ENCODE data around the gene PACRG. TPM values are rescaled to one million over a fixed set of nuclear protein-coding genes. Genes with fewer than 3 reads are reported as not detected.

Gene PACRG
- total RNA-seq, 2 donors from 2014 or later, result 0.70 to 1.3 TPM

DNA sequence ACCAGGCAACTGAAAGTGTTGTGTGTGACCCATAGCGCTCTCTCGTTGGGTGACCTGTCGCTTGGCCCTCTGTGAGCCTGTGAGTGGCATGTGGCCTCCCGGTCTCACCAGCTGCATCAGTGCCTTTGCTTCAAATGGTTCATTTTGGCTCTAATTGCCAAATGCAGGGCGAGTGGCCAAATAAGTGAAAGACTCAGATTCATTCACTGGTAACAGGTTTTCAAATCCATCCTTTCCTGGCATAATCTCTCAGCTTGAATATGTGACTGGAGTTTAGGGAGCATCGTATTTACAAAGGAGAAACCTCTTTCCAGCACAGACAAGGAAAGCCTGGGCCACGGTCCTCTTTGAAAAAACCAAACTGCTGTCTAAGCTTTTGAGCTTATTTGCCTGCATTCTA lies 365.1 kb downstream of the PACRG start:
- intact Hi-C loops (cut with DNase I, micrococcal nuclease), result no loop called here
- DNase-seq, result no peak
- no peak for ATAC-seq

DNA sequence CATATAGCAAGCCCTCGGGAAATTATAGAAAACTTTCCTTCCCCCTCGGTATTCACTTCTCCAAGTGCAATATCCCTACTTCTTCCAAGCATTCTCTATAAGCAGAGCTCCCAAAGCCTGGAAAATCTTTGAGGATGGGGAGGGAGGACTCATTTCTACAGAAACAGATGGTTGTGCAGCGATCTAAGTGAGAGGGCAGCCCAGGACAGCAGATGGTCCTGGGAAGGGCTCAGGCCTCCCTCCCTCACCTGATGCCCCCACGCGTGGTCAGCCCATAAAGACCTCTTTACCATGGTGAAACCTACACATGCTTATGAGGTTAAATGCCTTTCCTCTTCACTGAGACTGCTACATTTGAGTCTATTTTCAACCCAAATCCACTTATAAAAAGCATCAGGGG lies 367.1 kb downstream of the PACRG start:
- ATAC-seq, result no peak
- no peak for DNase-seq
- intact Hi-C loops (cut with DNase I, micrococcal nuclease), result no loop called here

DNA sequence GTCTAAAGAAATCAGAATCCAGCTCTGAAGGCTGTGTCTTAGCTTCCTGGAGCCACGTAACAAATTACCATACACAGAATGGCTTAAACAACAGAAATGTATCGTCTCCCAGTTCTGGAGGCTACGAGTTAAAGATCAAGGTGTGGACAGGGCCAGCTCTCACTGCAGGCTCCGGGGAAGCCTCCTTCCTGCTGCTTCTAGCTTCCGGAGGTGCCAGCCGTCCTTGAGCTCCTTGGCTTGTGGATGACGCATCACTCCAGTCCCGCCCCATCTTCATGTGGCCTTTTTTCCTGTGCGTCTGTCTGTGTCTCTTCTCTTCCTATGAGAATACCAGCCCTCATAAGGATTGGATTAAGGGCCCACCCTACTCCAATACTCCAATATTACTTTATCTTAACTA lies 367.6 kb downstream of the PACRG start:
- ATAC-seq, result no peak
- intact Hi-C loops (cut with DNase I, micrococcal nuclease), result no loop called here

DNA sequence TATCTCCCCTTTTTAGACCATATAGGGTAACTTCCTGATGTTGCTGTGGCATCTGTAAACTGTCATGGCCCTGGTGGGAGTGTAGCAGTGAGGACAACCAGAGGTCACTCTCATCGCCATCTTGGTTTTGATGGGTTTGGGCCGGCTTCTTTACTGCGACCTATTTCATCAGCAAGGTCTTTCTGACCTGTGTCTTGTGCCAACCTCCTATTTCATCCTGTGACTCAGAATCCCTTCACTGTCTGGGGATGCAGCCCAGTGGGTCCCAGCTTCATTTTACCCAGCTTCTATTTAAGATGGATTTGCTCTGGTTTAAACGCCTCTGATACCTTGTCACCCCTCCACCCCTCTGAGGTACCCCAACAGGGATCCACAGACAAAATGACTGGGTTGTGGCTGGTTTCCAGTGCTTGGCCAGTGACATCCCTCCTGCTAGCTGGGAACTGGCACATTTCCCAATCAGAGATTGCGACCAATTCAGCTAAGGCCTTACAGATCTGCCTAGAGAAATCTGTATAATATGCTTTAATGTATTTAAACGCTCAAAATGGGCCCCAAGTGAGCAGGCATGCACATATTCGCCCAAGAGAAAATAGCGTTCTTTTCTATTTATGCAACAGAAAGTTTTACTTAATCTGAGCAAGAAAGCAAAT lies 371.2 kb downstream of the PACRG start:
- intact Hi-C loops (cut with DNase I, micrococcal nuclease), result no loop called here
- DNase-seq (no peak), ATAC-seq (no peak)

More for the DNA sequence above, 367.6 kb downstream of the PACRG start:
- no peak for DNase-seq

DNA sequence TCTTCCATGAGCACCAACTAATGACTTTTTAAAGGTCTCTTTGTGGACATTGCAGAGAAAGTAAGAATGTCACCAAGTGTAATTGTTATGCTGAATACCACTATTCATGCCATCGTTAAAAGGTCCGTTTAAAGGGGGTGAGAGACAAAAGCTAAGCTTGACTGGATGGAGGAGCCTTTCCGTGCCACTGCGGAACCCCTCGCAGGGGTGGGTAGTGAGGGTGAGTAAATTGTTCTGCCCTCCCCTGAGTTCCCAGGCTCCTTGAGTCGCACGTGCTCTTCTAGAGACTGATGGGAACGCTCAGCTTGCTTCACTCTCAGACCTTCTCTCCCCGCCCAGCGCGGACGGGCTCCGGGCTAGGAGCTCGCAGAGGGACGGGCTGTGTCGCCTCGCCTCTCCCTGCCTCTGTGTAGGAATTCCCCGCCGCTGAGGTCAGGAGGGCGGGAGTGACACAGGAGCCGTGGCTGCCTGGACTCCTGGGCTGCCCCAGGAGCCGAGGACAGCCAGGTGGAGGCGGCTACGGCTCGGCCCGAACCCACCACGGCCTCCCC lies 371.9 kb downstream of the PACRG start:
- no peak for ATAC-seq
- DNase-seq, result no peak
- intact Hi-C loops (cut with DNase I, micrococcal nuclease), result no loop called here

DNA sequence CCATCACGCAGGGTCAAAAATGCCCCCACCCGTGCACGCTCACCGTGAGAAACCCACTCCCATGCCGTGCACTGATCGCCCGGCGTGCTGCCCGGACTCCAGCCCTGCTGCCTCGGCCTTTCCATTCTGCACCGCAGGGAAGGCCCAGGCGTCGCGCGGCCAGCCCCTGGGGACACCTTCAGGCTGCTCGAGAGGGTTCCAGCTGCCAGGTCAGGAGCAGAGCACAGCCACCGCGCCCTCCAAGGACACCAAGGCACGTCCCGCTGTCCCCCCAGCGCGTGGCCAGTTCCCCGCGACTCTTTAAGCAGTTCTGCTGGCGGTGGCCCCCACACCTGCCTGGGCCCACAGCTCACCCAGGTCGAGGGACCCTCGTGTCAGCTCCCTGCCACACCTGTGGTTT lies 372.5 kb downstream of the PACRG start:
- DNase-seq, result no peak

DNA sequence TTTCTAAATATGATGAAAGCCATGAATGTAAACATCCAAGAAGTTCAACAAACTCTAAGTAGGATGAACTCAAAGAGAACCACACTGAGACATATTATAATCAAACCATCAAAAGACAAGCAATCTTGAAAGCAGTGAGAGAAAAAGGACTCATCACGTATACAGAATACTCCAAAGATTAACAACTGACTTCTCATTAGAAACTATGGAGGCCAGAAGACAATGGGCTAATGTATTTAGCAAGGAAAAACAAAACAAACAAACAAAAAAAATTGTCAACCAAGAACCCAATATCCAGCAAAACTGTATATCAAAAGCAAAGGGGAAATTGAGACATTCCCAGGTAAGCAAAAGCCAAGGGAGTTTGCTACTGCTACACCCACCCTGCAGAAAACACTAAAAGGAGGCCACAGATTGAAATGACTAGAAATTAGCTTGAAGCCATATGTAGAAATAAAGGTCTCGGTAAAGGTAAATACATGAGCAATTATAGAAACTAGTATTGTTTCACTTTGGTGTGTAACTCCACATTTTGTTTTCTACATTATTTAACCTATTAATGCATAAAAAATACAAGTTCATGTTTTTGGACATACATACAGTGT lies 385.7 kb downstream of the PACRG start:
- DNase-seq (no peak), ATAC-seq (no peak)
- intact Hi-C loops (cut with DNase I, micrococcal nuclease), result no loop called here

More for the DNA sequence above, 372.5 kb downstream of the PACRG start:
- ATAC-seq, result no peak
- intact Hi-C loops (cut with DNase I, micrococcal nuclease), result no loop called here

DNA sequence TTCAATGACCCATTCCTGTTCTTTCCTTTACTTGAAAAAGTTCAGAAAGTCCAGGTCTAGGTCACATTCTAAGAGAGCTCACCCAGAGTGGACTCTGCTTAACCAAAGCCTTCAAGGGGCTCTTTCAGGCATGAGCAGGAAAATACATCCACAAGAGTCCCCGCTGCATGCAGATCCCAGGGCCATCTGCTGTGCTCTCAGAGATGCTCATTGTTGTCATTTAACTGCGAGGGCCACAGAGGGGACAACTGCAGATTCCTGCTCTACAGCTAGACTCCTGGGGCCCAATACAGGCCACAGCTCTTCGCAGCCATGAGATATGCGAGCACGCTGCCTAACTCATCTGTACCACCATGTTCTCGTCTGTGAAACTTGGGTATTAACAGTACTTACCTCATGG lies 391.2 kb downstream of the PACRG start:
- intact Hi-C loops (cut with DNase I, micrococcal nuclease), result no loop called here
- ATAC-seq (no peak), DNase-seq (no peak)

DNA sequence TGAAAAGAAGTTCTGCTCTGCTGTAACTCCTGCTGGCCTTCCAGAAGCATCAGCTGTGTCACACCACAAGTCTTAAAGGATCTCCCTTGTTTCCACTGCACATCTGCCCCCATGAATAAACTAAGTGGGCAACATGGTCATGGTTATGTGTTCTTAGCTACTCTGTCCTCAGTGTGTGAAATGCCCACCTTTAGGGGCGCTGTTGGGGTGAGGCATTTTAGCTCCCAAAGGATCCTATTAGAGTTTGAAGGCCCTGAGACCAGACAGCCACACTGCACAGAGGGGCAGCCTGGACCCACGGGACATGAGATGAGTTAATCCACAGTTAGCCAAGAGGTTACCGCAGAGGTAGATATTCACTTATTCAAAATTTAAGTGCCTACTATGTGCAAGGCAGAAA lies 392.4 kb downstream of the PACRG start:
- DNase-seq (no peak), ATAC-seq (no peak)
- intact Hi-C loops (cut with DNase I, micrococcal nuclease), result no loop called here

DNA sequence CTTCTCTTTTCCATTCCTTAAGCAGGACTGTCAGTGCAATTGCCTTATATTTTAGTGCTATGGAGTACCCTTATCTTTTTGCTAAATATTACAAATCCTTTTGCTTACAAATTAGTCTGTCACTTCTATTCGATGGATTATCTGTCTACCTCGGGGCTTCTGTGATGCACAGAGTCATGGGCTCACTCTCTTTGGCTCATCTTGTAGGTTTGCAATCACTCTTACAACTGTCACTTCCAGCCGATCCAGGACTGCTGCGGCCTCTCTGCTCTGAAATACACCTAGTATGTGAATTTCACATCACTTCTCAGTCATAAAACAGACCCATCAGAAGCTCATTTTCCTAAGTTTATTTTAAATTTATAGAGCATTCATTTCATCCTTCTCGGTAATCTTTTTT lies 393.5 kb downstream of the PACRG start:
- intact Hi-C loops (cut with DNase I, micrococcal nuclease), result no loop called here
- ATAC-seq (no peak), DNase-seq (no peak)

DNA sequence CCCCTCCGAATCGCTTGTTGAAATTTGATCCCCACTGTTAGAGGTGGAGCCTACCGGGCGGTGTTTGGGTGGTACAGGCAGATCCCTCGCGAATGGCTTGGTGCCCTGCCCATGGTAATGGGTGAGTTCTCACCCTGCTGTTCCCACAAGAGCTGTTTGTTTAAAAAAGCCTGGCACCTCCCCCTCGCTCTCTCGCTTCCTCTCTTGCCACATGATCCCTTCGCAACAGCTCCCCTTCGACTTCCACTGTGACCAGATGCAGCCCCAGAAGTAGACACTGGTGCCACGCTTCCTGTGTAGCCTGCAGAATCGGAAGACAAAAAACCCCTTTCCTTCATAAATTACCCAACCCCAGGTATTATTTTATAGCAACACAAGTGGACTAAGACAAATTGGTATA lies 394.6 kb downstream of the PACRG start:
- intact Hi-C loops (cut with DNase I, micrococcal nuclease), result no loop called here
- DNase-seq (no peak), ATAC-seq (no peak)

DNA sequence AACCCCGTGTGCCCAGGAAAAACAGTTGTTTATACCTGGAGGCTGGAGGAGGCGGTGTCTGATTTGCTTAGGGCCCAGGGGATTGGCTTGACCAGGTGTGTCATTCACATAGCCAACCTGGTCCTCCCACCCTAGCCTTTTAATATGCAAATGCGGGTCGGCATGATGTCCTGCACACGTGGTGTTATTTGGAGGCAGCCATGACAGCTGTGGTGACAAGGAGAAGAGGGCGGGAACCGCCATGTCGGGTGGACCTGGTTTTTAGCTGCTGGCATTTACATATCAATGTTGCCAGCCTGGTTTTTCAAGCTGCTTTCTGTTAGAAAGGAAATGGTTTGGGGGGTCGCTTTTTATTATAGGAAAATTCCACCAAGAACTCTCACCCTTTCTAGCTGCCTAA lies 395.3 kb downstream of the PACRG start:
- intact Hi-C loops (cut with DNase I, micrococcal nuclease), result no loop called here
- ATAC-seq (no peak), DNase-seq (no peak)

DNA sequence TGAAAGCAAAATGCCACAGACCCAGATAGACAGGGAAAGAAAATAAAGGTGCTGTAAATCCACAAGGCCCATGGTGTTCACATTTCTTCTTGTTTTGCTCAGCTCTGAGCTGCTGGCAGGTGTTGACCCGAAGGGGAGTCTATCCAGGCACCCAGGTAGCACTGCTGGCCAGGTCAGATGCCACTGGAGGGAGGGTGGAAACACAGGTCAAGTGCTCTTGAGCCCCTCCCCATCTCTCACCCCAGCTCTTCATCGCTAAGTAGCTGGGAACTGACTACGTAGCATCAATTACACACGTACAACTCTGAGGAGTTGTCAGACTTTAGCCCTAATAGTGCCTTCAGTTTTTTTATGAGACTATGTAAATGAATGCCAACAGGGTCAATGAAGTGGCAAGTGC lies 399.0 kb downstream of the PACRG start:
- DNase-seq, result no peak
- intact Hi-C loops (cut with DNase I, micrococcal nuclease), result no loop called here
- ATAC-seq, result no peak

DNA sequence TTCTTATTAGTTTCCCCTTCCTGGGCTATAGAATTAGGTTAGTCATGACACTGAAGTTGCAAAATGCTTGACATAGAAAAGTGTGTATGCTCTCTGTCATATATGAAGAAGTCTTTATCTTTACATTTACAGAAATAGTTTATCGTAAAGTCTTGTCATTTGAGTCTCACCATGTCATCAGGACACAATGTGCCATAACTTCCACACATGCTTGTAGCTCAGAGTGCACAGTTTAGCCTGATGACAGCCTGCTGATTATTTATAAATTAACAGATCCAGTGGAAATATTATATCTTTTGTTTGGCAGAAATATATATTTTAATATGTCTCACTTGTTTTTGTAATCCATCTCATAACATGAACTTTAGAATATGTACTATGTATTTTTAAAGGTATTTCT lies 399.8 kb downstream of the PACRG start:
- intact Hi-C loops (cut with DNase I, micrococcal nuclease), result no loop called here
- no peak for ATAC-seq
- no peak for DNase-seq

DNA sequence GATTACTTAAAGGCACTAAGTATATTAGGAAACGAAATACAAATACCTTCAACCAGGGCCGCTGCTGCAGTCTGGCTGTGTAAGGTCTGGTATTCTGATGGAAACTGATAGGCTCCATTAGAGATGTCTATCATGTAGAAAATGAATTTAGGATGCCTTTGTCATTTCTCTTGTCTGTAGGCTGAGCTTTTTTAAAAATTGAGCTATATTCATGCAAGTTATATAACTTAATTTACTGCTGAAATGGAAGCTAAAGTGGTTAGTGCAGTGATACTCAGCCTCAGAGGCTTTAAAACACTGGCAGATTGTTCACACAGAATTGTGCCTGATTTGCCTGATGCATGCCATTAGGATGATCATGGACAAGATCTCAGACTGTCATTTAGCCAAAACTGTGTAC lies 400.6 kb downstream of the PACRG start:
- ATAC-seq (no peak), DNase-seq (no peak)
- intact Hi-C loops (cut with DNase I, micrococcal nuclease), result no loop called here

DNA sequence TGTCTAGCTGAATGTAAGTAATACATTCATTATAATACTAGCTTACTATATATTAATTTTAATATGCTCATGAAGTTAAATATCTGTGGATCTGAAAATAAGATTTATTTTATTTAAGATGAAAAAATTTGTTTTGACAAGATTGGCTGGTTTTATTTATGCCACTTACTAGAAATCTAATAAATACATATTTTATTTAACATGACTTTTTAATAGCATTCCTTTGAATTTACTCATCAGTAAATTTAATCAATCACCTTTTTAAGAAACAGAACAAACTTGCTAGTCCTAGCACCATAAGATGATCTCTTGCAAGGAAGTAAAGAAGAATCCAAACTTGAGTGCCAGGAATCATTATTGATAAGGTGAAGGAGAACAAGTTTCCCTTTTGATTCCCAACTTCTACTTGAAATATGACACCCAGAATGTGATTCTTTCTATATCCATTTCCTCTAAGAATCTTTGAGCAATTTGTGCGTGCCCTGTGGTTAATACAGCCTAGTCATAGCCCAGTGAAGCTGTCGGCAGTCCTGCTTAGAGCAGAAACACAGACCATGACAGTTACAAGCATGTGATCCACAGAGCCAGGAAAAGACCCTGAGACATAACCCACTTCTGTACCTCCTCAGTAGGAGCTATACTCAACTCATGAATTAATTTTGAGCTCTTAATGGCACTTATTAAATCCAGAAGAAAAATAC lies 404.4 kb downstream of the PACRG start:
- intact Hi-C loops (cut with DNase I, micrococcal nuclease), result no loop called here
- ATAC-seq, result no peak
- DNase-seq, result no peak

DNA sequence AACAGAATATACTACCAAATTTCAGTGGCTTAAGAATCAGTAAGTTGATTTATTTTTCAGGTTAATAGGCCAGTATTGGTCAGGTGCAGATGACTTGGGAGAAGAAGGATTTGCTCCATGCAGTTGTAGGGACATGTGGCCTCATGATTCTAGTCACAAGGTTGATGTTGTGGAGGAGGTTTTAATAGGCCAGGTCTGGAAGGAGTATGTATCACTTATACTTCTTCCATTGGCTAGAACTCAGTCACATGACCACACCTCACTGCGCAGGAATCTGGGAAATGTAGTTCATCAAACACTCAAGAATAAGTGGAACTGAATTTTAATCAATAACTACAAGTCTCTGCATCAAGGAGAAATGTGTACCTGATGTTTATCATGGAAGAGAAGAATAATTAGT lies 405.2 kb downstream of the PACRG start:
- ATAC-seq, result no peak
- no peak for DNase-seq

DNA sequence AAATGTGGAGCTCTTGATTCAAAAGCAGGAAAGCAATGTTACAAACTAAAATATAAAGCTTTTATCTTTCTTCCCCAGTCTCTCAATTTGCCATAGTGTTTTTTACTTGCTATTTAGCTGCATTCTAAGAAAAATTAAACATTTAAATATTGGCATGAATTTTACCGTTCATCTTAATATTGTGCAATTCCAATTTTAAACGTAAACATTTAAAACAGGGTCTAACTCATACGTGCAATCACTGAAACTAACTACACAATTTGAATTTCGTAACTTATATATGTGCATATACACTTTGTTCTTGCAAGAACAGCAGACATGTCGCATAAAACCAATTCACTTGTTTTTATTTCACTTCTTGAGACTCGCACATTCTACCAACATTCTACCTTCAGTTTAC lies 405.9 kb downstream of the PACRG start:
- intact Hi-C loops (cut with DNase I, micrococcal nuclease), result no loop called here
- DNase-seq (no peak), ATAC-seq (no peak)

More for the DNA sequence above, 405.2 kb downstream of the PACRG start:
- intact Hi-C loops (cut with DNase I, micrococcal nuclease), result no loop called here

DNA sequence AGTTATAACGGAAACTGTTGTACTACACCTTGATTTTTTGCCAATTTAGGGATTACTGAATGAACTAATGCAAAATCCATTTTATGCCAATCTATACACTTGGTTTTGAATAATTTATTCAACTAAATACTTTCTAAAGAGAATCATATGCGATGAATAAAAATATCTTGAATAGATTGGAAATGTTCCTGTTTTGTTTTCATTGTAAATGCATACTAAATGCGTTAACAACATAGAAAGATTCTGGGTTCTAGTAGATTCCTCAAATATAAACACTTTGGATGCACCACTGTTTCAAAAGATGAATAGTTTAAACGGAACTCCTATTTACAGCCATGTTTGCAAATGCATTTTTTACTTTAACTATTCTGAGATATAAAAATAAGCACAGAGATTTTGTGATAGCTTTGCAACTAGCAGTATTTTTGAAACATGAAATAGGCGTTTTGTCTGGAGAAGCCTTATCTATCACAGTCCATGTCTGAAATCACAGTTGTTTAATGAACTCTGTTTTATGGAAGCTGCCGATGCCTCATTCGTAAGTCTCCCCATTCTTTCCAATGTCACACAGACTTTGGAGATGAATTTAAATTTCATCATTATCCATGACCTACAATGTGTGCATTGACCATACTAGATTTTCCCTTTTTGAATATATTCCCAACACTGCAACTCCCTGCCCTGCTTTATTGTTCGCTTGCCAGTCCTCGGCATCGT lies 409.1 kb downstream of the PACRG start:
- DNase-seq (no peak), ATAC-seq (no peak)
- intact Hi-C loops (cut with DNase I, micrococcal nuclease), result no loop called here
